ENCODE measurements around the gene RHBDF2.

RHBDF2 gene

GRCh38 chr17:76452660-76453430 lies 48.4 kb downstream of the RHBDF2 start, which contains the start of gene UBE2O:
Gene UBE2O, minus strand, starts transcription at chr17:76453152. Its CDS starts 11 bp downstream, at chr17:76453141.
- DNase-seq, result peak; percentile 83

- DNase-seq, result no peak
Measured at GRCh38 chr17:76452127-76452659, 49.0 kb downstream of the RHBDF2 start.

- DNase-seq, result no peak
Measured at GRCh38 chr17:76451506-76451905, 49.7 kb downstream of the RHBDF2 start.

GRCh38 chr17:76449126-76449525 lies 52.1 kb downstream of the RHBDF2 start:
- DNase-seq, result no peak

- no peak for DNase-seq
Measured at GRCh38 chr17:76447931-76448652, 53.1 kb downstream of the RHBDF2 start.

GRCh38 chr17:76446449-76447231 lies 54.6 kb downstream of the RHBDF2 start:
- no peak for DNase-seq

GRCh38 chr17:76445697-76446448 lies 55.4 kb downstream of the RHBDF2 start:
- no peak for DNase-seq

GRCh38 chr17:76444518-76445311 lies 56.5 kb downstream of the RHBDF2 start:
- no peak for DNase-seq

GRCh38 chr17:76442341-76443338 lies 58.6 kb downstream of the RHBDF2 start:
- no peak for DNase-seq

GRCh38 chr17:76441686-76442340 lies 59.4 kb downstream of the RHBDF2 start:
- DNase-seq, result no peak

GRCh38 chr17:76440751-76441362 lies 60.4 kb downstream of the RHBDF2 start:
- no peak for DNase-seq

GRCh38 chr17:76439314-76439928 lies 61.8 kb downstream of the RHBDF2 start:
- no peak for DNase-seq

GRCh38 chr17:76438906-76439305 lies 62.3 kb downstream of the RHBDF2 start:
- DNase-seq, result no peak

GRCh38 chr17:76437467-76438402 lies 63.5 kb downstream of the RHBDF2 start:
- no peak for DNase-seq

GRCh38 chr17:76435751-76436150 lies 65.5 kb downstream of the RHBDF2 start:
- DNase-seq, result no peak

- no peak for DNase-seq
Measured at GRCh38 chr17:76434870-76435269, 66.4 kb downstream of the RHBDF2 start.

- DNase-seq, result no peak
Measured at GRCh38 chr17:76433693-76434092, 67.5 kb downstream of the RHBDF2 start.
